Dermis blood vessel endothelial cell (primary cell): ENCODE results near the gene TAGLN. TPM values are rescaled to one million over a fixed set of nuclear protein-coding genes. Genes with fewer than 3 reads are reported as not detected.
A peak's percentile ranks its signal among the peaks of the same experiment; 100 is the strongest.

Experiments
- DNase-seq: peaks from one replicate; pipeline ENCODE4 v3.0.0; 2010
- total RNA-seq: library from RNA; depleted of rRNA; stranded (reverse); fragments of >200 nt; gene quantifications from 2 replicates; pipeline ENCODE4 v1.2.3, GENCODE V29; 2014

Gene TAGLN
- total RNA-seq, 1 donor from 2014 or later, result 31.3 TPM

DNA sequence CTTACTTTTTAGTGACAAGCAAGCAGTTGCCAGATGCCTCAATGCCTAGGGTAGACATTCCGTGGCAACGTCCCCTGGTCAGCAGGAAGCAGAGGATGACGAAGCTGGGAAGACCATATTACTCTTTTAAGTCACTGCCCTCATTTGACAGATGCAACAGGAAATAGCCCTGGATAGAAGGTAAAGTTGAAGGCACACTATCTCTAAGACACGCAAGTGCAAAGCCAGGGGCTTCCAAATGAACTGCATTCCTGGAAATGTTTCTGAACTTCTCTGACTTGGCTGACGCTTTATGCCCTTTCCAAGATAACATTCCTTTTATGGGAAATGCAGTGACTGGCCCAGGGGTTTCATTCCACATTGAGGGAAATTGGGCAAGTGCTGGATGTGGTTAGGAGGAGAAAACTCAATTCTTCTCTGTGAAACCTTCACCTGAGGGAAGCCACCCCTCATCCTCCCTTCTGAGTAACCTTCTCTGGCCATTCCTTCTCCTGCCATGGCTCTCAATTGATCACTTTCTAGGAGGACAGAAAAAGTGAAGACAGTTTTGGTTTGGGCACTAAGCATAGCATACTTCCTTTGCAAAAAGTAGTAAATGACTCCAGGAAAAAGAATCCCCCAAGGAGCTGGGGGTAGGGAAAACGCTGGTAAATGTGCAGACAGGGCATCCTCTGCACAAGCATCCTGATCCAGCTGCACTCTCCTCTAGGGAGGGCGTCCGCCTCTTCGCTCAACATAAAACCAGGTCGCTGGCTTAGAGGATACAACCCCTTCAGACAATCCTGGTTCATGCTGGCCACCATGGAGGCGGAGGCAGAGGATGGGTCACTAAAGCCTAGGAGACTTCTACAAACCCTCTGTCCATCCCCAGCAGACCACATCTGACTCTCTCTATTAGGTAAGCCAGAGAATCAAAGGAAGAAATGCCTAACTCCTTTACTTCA, 18.2 kb downstream of the TAGLN start:
- peak; percentile 52 for DNase-seq

- DNase-seq, result peak; percentile 75
Measured at GRCh38 chr11:117218133-117218915, 19.2 kb downstream of the TAGLN start.

GRCh38 chr11:117219001-117219400, 19.8 kb downstream of the TAGLN start:
- DNase-seq, result no peak

DNA sequence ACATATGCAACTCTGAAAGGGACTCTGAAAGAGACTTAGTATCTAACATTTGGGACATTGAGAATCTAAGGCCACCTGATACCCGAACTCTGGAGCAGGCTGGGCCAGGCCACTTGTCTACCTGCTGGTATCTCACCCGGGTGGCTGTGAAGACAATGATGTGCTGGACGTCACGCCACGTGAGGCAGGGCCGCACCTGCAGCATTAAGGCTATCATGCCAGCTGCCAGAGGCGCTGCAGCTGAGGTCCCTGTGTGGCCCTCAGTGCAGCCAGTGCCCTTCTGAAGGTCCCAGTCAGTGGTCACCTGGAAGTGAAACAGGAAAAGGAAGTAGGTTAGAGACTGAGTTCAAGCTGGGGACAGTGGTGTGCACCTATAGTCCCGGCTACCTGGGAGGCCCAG, 20.3 kb downstream of the TAGLN start:
- DNase-seq, result no peak

- no peak for DNase-seq
Measured at GRCh38 chr11:117219995-117220394, 20.8 kb downstream of the TAGLN start.

- no peak for DNase-seq
Measured at GRCh38 chr11:117220568-117220967, 21.4 kb downstream of the TAGLN start.

- DNase-seq, result no peak
Measured at GRCh38 chr11:117220999-117221774, 22.0 kb downstream of the TAGLN start.

- DNase-seq, result no peak
Measured at GRCh38 chr11:117221775-117222517, 22.8 kb downstream of the TAGLN start.

DNA sequence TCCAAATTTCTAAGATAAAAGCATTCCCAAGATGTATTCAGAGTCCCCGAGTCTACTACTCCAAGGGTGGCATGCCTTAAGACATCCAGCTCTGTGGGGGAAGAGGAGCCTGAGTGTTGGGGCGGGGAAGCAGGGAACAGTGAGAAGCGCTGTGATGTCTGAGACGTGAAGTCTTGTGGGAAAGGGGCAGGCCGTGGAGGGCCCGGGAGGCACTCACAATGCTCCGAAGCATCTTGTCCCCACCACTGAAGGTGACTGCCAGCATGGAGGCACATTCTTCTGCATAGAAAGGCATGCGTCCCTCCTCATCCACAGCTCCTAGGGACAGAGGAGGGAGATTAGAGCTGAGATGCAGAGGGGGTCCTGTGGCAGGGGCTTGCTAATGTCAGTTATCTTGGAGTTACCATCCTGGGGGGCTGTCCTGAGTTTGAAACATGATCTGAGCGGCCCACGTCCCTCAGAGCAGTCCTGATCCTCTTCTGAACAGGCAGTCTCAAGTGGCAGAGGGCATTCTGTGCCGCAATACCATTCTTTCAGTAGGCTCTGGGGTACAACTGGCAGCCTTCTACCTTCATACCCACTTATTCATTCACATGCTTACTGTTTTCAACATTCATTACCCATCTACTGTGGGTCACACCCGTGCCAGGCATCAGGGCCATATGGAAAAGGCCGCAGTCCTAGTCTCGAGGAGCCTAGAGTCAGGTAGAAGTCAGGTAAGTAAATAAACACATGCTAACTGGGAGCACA, 24.0 kb downstream of the TAGLN start:
- DNase-seq, result no peak

DNA sequence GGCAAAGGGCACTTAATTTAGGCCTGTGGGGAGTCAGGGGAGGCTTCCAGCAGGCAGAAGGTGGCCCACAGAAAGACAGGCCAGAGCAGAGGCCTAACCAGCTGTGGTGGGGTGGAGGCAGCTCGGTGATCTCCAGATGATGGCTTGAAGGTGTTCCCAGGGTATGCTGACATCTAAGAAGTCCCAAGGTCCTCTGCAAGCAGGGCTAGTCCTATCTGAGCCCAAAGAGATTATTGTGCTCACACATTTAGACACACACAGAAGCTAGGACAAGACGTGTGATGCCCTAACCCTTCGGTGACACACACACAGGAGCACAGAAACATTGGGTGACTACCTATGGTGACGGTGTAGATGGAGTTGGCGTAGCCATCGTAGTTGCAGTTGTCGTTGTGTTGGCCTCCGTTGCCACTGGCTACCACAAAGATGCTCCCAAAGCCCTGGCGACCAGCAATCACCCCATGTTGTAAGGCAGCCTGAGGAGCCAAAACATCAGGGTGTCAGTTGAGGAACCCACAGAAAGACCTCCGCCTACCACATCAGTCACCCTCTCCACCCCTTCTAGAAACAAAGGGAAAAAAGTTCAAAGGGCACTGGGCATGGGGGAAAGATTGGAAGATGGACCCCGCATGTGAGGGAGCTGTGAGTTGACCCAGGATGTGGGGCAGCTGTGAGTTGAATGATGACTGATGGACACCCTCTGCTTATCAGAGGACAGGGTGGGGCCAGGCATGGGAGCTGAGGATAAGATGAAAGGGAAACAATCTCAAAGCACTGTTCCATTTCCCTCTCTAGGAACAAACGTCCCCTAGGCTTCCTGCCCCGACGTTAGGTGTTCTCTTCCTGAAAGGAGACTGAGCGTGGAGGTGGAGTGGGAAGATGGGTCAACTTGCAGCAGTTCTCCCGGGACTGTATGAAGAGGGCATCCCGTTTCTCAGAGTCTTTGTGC, 24.8 kb downstream of the TAGLN start:
- DNase-seq, result no peak

GRCh38 chr11:117225553-117226170, 26.5 kb downstream of the TAGLN start:
- no peak for DNase-seq

GRCh38 chr11:117226388-117227385, 27.5 kb downstream of the TAGLN start:
- peak; percentile 88 for DNase-seq

DNA sequence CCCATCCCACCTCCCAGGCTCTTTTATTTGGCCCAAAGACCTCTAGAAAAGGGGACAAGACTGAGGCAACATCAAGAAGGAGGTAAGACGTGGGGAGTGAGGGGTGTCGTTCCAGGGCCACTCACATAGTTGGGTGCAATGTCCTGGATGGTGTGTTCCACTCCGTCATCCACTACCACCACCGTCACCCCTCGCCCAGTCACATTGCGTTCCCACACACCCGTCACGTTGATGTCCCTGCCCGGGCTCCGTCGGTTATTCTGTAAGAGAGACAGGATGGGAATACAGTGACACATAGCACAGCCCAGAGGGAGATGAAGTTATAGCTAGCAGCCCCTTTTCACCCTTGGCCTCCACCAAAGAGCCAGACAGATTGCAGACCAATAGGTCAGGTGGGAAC, 28.9 kb downstream of the TAGLN start:
- DNase-seq, result no peak

- DNase-seq, result no peak
Measured at GRCh38 chr11:117229411-117229810, 30.2 kb downstream of the TAGLN start.

DNA sequence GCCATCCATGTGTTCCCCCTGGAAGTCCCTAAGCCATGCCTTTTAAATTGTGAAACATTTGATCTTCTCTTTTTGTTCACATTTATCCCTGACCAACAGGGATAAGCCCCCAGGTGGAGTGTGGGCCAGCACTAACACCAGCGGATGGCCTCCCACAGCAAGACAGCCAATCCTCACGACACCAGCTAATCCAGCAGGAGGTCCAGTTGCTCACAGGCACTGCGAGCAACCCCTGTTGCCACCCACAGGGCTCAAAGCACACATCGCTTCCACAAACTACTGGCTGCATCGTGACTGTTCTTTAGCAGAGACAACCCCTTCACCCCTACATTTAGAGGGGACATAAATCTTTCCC, 30.7 kb downstream of the TAGLN start:
- no peak for DNase-seq

GRCh38 chr11:117230286-117230961, 31.3 kb downstream of the TAGLN start:
- DNase-seq, result no peak

- peak; percentile 28 for DNase-seq
Measured at GRCh38 chr11:117230999-117231841, 32.0 kb downstream of the TAGLN start.
